HG02938 (cell line): ENCODE data around the gene ZPBP2.

Experiments used
- ATAC-seq: cut with Tn5 transposase; IDR thresholded peaks from one replicate; pipeline ENCODE4 v1.9.1; 2021; ENCODE audit warnings: mild to moderate bottlenecking, moderate library complexity; ENCODE audit not compliant: unreplicated experiment

ZPBP2 gene

GRCh38 chr17:39908789-39909352 lies 40.9 kb downstream of the ZPBP2 start:
- no peak for ATAC-seq

GRCh38 chr17:39913989-39914388 lies 46.0 kb downstream of the ZPBP2 start:
- ATAC-seq = no peak

- no peak for ATAC-seq
Observed at GRCh38 chr17:39915559-39915958, 47.6 kb downstream of the ZPBP2 start.

GRCh38 chr17:39916918-39917317 lies 48.9 kb downstream of the ZPBP2 start:
- no peak for ATAC-seq

GRCh38 chr17:39919087-39919683 lies 51.2 kb downstream of the ZPBP2 start:
- no peak for ATAC-seq

- ATAC-seq = no peak
Observed at GRCh38 chr17:39920218-39921210, 52.5 kb downstream of the ZPBP2 start.

GRCh38 chr17:39921323-39921722 lies 53.3 kb downstream of the ZPBP2 start:
- no peak for ATAC-seq

- no peak for ATAC-seq
Observed at GRCh38 chr17:39922006-39922405, 54.0 kb downstream of the ZPBP2 start.

GRCh38 chr17:39923230-39923629 lies 55.2 kb downstream of the ZPBP2 start:
- no peak for ATAC-seq

- ATAC-seq = no peak
Observed at GRCh38 chr17:39923836-39924690, 56.1 kb downstream of the ZPBP2 start.

GRCh38 chr17:39924691-39925055 lies 56.7 kb downstream of the ZPBP2 start:
- no peak for ATAC-seq

GRCh38 chr17:39925282-39926134 lies 57.5 kb downstream of the ZPBP2 start:
- no peak for ATAC-seq

- no peak for ATAC-seq
Observed at GRCh38 chr17:39926135-39926587, 58.2 kb downstream of the ZPBP2 start.

GRCh38 chr17:39926588-39927100 lies 58.6 kb downstream of the ZPBP2 start:
- no peak for ATAC-seq
